GM21786 (cell line): ENCODE results near the gene TMEM45B.
"Not testable (repeated sequence)": the region's sequence is repeated elsewhere in the genome, so short reads cannot be mapped to it uniquely, and the experiment has no call there.

ENCODE experiments used
- ATAC-seq: cut with Tn5 transposase; IDR thresholded peaks from one replicate; pipeline ENCODE4 v1.9.1; 2021; ENCODE audit not compliant: unreplicated experiment

The TMEM45B gene

DNA sequence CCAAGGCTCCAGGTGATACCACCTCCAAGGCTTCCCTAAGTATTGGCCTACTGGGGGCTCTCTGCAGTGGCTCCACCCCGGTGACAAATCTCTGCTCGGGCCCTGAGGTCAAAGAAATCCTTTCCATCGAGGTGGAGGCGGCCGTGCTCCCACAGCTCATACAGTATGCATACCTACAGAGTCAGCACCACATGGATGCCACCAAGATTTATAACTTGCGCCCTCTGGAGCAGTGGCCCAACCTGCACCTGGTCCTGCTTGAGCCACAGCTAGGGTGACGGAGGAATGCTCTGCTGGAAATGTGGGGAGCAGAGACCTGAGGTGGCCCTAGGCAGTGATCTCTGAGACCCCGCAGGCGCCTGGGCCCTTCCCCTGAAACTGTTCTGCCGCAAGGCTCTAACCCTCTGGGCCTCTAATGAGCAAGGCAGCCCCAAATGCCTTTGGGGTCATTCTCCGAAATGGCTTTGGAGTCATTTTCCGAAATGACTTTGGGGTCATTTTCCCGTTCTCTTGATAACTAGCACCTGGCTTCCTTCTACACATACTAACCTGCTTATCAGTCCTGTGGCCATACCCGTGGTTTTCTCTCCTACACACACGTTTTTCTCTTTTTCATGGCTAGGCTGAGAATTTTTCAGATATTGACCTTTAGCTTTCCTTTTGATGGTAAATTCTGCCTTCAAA is 33.9 kb downstream of the TMEM45B start:
- ATAC-seq = no peak

- ATAC-seq = no peak
Observed at GRCh38 chr11:129852125-129852740, 36.6 kb downstream of the TMEM45B start.

- no peak for ATAC-seq
Observed at GRCh38 chr11:129853518-129854231, 38.0 kb downstream of the TMEM45B start.

GRCh38 chr11:129854232-129854805 is 38.7 kb downstream of the TMEM45B start:
- no peak for ATAC-seq

DNA sequence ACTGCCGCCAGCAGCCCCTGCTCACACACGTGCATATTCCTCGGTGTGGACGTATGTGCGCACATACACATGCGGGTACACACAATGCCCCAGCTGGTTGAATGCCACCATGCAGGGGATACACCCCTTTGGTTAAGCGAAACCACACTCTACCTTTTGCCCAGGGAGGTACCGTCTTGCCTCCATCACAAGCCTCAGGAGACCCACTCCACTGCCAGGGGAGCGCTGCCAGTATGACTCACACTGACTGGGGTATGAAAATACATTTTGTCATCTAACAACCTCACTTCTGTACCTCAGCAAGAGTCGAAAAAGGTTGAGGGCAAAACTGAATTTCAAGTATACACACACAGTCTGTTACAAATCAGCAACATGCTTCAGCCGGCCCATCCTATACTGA is 39.4 kb downstream of the TMEM45B start:
- ATAC-seq = no peak

- no peak for ATAC-seq
Observed at GRCh38 chr11:129856036-129856435, 40.4 kb downstream of the TMEM45B start.

DNA sequence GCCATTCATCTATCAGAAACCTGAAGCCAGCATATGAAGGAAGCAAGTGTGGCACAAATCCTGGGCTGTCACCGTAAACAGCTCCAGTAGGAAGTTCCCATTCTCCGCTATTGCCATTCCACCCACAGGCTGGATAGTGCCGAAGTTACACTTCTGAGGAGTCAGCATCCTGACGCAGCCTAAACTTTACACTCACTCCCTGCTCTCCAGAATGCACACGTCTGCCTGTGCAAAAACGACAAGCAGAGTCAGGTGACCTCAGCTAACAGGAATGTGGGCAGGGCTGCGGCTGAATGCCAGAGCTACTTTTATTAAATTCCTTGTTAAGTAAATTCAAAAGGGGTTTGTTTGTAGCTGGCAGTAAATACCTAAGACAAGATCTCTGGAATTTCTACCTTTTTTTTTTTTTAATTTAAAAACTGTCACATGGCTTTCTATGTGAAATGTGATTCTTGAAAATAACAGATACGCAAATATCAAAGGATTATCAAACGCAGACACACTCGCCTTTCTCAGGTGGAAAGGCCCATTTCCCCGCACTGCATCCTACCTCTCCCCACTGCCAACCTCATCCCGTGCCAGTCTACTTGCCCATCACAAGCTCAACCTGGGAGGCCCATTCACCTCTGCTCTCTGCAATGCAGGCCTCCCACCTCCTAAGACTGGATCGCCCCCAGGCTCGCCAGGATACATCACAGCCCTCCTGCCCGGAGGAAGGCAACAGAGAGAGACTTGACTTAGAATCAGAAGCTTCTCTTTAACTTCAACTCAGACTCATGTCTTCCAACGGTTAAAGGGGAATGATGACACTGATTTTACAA is 46.3 kb downstream of the TMEM45B start:
- ATAC-seq = no peak

GRCh38 chr11:129864811-129865210 is 49.2 kb downstream of the TMEM45B start:
- no peak for ATAC-seq

DNA sequence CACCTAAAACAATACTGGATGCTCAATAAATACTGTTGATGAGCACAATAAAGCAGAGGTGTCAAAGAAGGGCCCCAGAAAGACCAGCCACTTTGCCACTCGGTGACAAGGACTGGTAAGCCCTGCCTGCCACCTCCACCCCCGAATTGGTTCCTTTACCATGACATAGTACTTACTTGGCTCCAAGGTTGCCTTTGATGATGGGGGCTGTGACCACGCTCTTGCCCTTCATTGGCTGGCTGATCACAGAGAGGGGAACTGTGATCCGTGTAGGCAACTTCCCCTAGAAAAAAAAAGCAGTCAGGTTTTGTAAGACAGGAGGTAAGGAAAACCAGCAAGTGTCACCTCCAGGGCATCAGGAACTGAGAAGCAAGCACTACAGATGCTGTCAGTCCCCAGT is 50.1 kb downstream of the TMEM45B start:
- no peak for ATAC-seq

DNA sequence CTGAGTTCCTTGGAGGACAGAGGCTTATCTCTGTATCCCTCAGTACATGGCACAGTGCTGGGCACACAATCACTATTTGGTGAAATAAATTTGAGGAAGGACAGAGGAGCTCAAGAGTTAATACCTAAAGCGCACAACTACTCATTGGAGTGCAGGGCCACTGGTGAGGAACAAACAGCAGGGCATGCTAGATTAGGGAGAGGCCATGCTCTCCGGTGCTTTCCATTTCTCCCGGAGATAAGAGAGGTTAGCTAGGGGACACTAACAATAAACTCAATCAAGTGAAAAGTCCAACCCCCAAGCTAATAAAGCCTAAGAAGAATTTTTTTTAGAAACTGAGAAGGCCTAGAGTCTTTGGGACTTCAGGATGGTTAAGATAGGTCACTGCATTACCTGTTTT is 50.7 kb downstream of the TMEM45B start:
- ATAC-seq = no peak

DNA sequence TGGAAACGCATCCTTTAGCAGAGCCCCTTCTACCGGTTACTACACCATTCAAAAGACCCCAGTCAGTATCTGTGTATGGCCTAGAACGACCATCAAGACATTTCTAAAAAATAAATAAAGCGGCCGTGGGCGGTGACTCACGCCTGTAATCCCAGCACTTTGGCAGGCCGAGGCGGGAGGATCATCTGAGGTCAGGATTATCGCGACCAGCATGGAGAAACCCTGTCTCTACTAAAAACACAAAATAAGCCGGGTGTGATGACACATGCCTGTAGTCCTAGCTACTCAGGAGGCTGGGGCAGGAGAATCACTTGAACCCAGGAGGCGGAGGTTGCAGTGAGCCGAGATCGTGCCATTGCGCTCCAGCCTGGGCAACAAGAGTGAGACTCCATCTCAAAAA is 53.0 kb downstream of the TMEM45B start:
- ATAC-seq = not testable (repeated sequence)

- no peak for ATAC-seq
Observed at GRCh38 chr11:129871914-129872313, 56.3 kb downstream of the TMEM45B start.

GRCh38 chr11:129880311-129880710 is 64.7 kb downstream of the TMEM45B start:
- ATAC-seq = no peak

DNA sequence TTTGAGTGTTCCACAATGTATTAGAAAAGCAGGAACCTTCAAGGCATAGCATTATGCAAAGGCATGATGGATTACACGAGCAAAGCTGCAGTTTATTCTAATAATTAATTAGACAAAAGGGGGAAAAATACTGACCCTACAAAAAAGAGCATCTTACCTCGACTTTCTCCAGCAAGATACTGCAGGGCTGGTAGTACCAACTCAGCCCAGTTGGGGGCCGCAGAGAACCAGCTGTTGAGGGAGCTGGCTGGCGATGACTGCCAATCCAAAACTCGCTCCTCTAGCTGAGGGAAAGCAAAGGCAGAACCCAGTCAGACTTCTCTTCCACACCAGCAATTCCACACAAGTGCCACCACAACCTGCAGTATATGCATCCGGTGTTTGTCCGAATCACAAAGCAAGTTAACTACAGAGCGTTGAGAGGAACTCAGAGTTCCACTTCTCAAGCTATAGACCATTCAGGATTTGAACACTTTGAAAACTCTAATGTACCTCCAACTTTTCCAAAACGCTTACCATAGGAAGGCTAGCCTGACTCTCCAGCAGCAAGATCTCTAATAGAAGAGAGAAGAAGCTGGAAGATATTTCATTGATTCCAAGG is 66.0 kb downstream of the TMEM45B start:
- peak; percentile 64 for ATAC-seq

DNA sequence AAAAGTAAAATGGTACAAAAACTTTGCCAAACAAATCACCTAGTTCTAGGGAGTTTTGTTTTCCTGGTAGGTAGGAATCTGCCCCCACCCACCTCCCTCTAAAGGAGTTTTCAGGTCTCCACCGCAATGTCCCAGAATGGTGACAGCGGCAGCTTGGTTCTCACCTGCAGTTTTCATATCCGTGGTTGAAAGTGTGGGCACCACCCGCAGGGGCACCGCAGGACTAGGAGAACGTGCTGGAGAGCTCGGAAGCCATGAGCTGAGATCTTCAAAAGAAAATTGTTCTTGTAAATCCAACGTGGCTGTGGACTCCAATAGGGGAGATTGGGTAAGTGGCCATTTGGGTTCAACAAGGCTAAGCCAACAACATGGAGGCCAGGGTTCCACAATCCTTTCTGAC is 68.9 kb downstream of the TMEM45B start:
- ATAC-seq = no peak

GRCh38 chr11:129885381-129885780 is 69.7 kb downstream of the TMEM45B start:
- ATAC-seq = no peak

DNA sequence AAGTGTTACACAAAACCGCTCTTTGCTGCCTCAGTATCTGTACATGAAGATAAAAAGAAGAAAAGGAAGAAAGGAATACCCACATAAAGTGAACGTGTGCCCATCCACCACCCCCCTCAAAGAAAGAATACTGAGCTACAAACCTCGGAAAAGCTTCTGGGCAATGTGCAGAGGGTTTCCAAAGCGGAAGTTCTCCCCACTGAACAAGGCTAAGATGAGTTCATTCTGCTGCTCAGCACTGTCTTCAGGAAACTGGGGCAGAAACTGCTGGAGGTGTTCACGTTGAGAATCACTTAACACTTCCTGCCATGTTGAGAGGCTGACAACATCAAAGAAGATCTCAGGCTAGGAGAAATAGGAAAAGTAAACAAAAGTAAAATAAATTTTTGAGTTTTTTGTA is 72.8 kb downstream of the TMEM45B start:
- no peak for ATAC-seq

DNA sequence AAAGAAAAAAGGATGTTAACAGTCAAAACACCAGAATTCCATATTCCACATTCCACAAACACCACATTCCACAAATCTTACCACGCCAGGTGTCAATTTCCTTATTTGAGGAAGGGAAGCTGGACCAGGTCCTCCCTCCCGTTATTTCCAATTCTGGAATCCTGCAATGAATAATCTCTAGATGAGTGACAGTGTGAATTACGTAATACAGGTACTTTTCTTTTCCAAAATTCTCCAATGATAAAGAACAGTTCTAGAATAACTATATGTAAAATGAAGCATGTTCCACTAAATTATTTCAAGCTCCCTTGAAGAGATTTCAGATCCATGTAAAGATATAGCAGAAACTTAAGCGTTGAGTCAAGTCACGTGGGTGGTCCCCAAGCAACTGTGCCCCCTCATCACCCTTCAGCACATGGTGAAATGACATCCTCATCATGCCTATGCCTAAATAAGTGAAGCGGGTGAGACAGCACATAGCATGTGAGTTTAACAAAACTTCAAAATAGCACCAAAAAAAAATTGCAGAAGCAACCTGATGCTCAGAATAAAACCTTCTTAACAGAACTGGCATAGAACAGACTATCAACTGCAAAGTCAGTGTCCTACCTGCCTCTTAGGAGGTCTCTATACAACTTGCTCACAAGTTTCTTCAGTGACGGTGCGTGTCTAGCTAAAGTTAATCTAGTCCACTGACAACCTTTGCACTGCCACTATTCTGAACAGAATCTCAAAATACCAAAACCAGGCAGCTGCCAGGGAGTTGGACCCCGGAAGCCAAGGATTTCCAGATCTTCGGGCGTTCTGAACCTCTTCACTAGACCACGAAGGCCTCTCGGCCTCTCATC is 78.9 kb downstream of the TMEM45B start:
- peak; percentile 16 for ATAC-seq

GRCh38 chr11:129895126-129896041 is 79.7 kb downstream of the TMEM45B start, which contains the start of gene NFRKB:
Gene NFRKB (minus strand): TSS chr11:129895578. CDS start chr11:129892849, 2,729 bp downstream.
- ATAC-seq = peak; percentile 90
